Endothelial cell of umbilical vein (primary cell): Measurements from ENCODE around the gene TENT5D. TPM values are rescaled to one million over a fixed set of nuclear protein-coding genes. Genes with fewer than 3 reads are reported as not detected.

Source experiments
- BruUV-seq: library from RNA; stranded (reverse); fragments of 400-500 nt; replicated peaks from 2 replicates; lab custom pipeline; 2021; lab: Mats Ljungman, UMichigan
- CTCF ChIA-PET: fragments of 300-600, 350-600 bp; sonication (Branson Sonifier 250); formaldehyde crosslinking; loops from one replicate; lab custom pipeline; 2021; ENCODE audit warnings: antibody characterized with exemption, inconsistent platforms; lab: Charles Lee
- POLR2A ChIA-PET: fragments of 300-600, 350-600 bp; sonication (Branson Sonifier 250); formaldehyde crosslinking; loops from one replicate; lab custom pipeline; 2021; ENCODE audit warnings: antibody characterized with exemption, inconsistent platforms; lab: Charles Lee
- DNase-seq: peaks from one replicate; pipeline ENCODE4 v3.0.0-alpha.2; 2011; ENCODE audit warnings: low read depth, low spot score
- FAIRE-seq: peaks from 2 replicates; lab custom pipeline; 2011; peaks lifted over from hg19 to GRCh38; lab: Jason Lieb, UNC
- H2AFZ ChIP-seq: 2 replicates; pipeline ENCODE4 v1.6.0; 2012; ENCODE audit warnings: low read depth, low read length, control low read depth, inconsistent platforms
- H3K27ac ChIP-seq: 2 replicates; pipeline ENCODE4 v1.5.1; 2011; ENCODE audit warnings: low read depth, mild to moderate bottlenecking, control low read depth, low read length, moderate library complexity; ENCODE audit not compliant: insufficient read depth
- H3K27me3 ChIP-seq, 2 experiments: 2 replicates each; pipeline versions ENCODE4 v1.6.0 to v1.6.1; 2011; ENCODE audit warnings: low read length in 2 of 2, mixed read lengths in 1 of 2; ENCODE audit not compliant: control insufficient read depth in 2 of 2, insufficient read depth in 2 of 2
- H3K36me3 ChIP-seq, 2 experiments: 2 replicates in 1 of 2; 3 replicates in 1 of 2; pipeline ENCODE4 v1.5.1; 2011; ENCODE audit warnings: low read length in 2 of 2, mild to moderate bottlenecking in 1 of 2, moderate library complexity in 1 of 2; ENCODE audit not compliant: control insufficient read depth in 2 of 2, insufficient read depth in 2 of 2; ENCODE audit errors: extremely low read depth in 1 of 2
- H3K4me1 ChIP-seq: 3 replicates; pipeline ENCODE4 v1.5.1; 2011; ENCODE audit warnings: mild to moderate bottlenecking, low read length; ENCODE audit not compliant: control insufficient read depth, insufficient read depth; ENCODE audit errors: extremely low read depth
- H3K4me2 ChIP-seq: 2 replicates; pipeline ENCODE4 v1.6.1; 2011; ENCODE audit warnings: low read length, control low read depth, mixed read lengths; ENCODE audit not compliant: insufficient read depth
- H3K4me3 ChIP-seq, 3 experiments: fragments of 200-600 bp in 1 of 3; sonication (generic), shearing (Covaris generic) in 1 of 3; replicated peaks in 1 of 3; 2 replicates each; pipeline ENCODE4 v1.5.1; 2011 to 2016; ENCODE audit warnings: control low read depth in 3 of 3, low read length in 3 of 3, mild to moderate bottlenecking in 2 of 3, inconsistent platforms in 1 of 3, low read depth in 1 of 3, moderate library complexity in 1 of 3; ENCODE audit not compliant: insufficient read depth in 1 of 3
- H3K79me2 ChIP-seq: 2 replicates; pipeline ENCODE4 v1.6.0; 2012; ENCODE audit warnings: low read length, inconsistent platforms; ENCODE audit not compliant: control insufficient read depth, insufficient read depth
- H3K9ac ChIP-seq: replicated peaks from 2 replicates; pipeline ENCODE3; 2011; ENCODE audit warnings: low read length, control low read depth; ENCODE audit not compliant: insufficient read depth; ENCODE audit errors: extremely low read depth
- H3K9me1 ChIP-seq: replicated peaks from 3 replicates; pipeline ENCODE4 v1.6.0; 2011; ENCODE audit warnings: mild to moderate bottlenecking, low read length; ENCODE audit not compliant: control insufficient read depth, insufficient read depth; ENCODE audit errors: extremely low read depth
- H3K9me3 ChIP-seq: replicated peaks from 2 replicates; pipeline ENCODE4 v1.5.1; 2012; ENCODE audit warnings: low read length, inconsistent platforms; ENCODE audit not compliant: control insufficient read depth, insufficient read depth
- H4K20me1 ChIP-seq: replicated peaks from 2 replicates; pipeline ENCODE3; 2011; ENCODE audit warnings: mild to moderate bottlenecking, low read length; ENCODE audit not compliant: control insufficient read depth, insufficient read depth; ENCODE audit errors: extremely low read depth
- EZH2 ChIP-seq: IDR thresholded peaks from 2 replicates; pipeline ENCODE4 v1.6.1; 2012; ENCODE audit warnings: borderline replicate concordance, low read depth, mild to moderate bottlenecking, moderate library complexity, low read length, inconsistent platforms; ENCODE audit not compliant: severe bottlenecking
- FOS ChIP-seq: IDR thresholded peaks from 2 replicates; pipeline ENCODE4 v1.6.1; 2011; ENCODE audit warnings: mild to moderate bottlenecking, low read length, moderate library complexity, borderline replicate concordance; ENCODE audit not compliant: insufficient read depth
- GATA2 ChIP-seq: IDR thresholded peaks from 2 replicates; pipeline ENCODE4 v1.7.0; 2011; ENCODE audit warnings: low read depth, mild to moderate bottlenecking, moderate library complexity, mixed read lengths, low read length; ENCODE audit not compliant: insufficient read length, insufficient read depth
- JUN ChIP-seq: IDR thresholded peaks from 2 replicates; pipeline ENCODE4 v1.6.1; 2011; ENCODE audit warnings: borderline replicate concordance, low read depth; ENCODE audit not compliant: insufficient read length, insufficient read depth
- MAX ChIP-seq: IDR thresholded peaks from 2 replicates; pipeline ENCODE4 v1.6.1; 2011; ENCODE audit not compliant: insufficient read depth, insufficient read length
- MYC ChIP-seq: IDR thresholded peaks from one replicate; pipeline ENCODE4 v1.6.1; 2011; ENCODE audit warnings: mild to moderate bottlenecking, low read depth, low read length
- POLR2A ChIP-seq: IDR thresholded peaks from 2 replicates; pipeline ENCODE4 v1.6.1; 2012; ENCODE audit warnings: low read depth, mild to moderate bottlenecking, control low read depth, low read length
- POLR2AphosphoS5 ChIP-seq: IDR thresholded peaks from 2 replicates; pipeline ENCODE4 v1.6.1; 2012; ENCODE audit warnings: low read depth, mild to moderate bottlenecking, control low read depth, low read length, moderate library complexity; ENCODE audit not compliant: insufficient read depth
- dilution Hi-C: fragments of 300-500 bp; cut with MboI; formaldehyde crosslinking; loops from one replicate; pipeline ENCODE4 v1.15.0; 2019; ENCODE audit warnings: low sequenced_read_pairs; ENCODE audit not compliant: extremely low pct_ligation_motif_present
- intact Hi-C: fragments of 100-400 bp; cut with micrococcal nuclease; formaldehyde crosslinking; loops from one replicate; pipeline ENCODE4 v1.10.0; 2022
- polyA plus RNA-seq, 4 experiments: library from polyadenylated mRNA; depleted of rRNA in 3 of 4; stranded (reverse) in 3 of 4; unstranded in 1 of 4; fragments of >200 nt; gene quantifications; 2 replicates each; pipeline versions ENCODE4 v1.2.1 to v1.2.3, GENCODE V29; 2011 to 2012; ENCODE audit warnings: missing spikeins in 1 of 4
- total RNA-seq: library from RNA; stranded (reverse); gene quantifications from 2 replicates; pipeline ENCODE4 v1.2.3, GENCODE V29; 2021
- TF ChIP-seq, protein P1 (sequence below), 2 donors: IDR thresholded peaks; 1 replicate in 1 of 2; 2 replicates in 1 of 2; pipeline ENCODE4 v1.5.1; 2011; ENCODE audit warnings: low read length in 2 of 2, mild to moderate bottlenecking in 2 of 2, moderate library complexity in 2 of 2, control low read depth in 1 of 2, inconsistent platforms in 1 of 2, low read depth in 1 of 2; ENCODE audit not compliant: insufficient read depth in 1 of 2; ENCODE audit errors: extremely low read depth in 1 of 2

Gene TENT5D
- total and polyA plus RNA-seq, 2 donors (not counting 3 experiments of a cell fraction or from before 2014, with no cell fraction given) = not detected

- CTCF ChIA-PET = no interaction called here
- Histone ChIP-seq H3K4me2 (no peak overlapping the region), H3K36me3 (no peaks in the 10 kb centered on the region), H3K27ac (no peak overlapping the region), H3K9ac (no peak overlapping the region), H4K20me1 (no peaks in the 10 kb centered on the region), H2AFZ (no peak overlapping the region), H3K9me3 (no peaks in the 10 kb centered on the region), H3K4me1 (no peaks in the 10 kb centered on the region), H3K79me2 (no peaks in the 10 kb centered on the region), H3K9me1 (no peaks in the 10 kb centered on the region), H3K4me3 (no peak overlapping the region), H3K27me3 (no peaks in the 10 kb centered on the region)
- no peak for FAIRE-seq
- POLR2A ChIA-PET = no interaction called here
- no peak for DNase-seq
- intact Hi-C loops (no loop called here), dilution Hi-C loops (no loop called here)
- no TSS peak for BruUV-seq
- TF ChIP-seq MYC (no peak), GATA2 (no peak), JUN (no peak), FOS (no peak), EZH2 (no peak), POLR2A (no peak), MAX (no peak), POLR2AphosphoS5 (no peak)
- TF ChIP-seq, protein P1, sequence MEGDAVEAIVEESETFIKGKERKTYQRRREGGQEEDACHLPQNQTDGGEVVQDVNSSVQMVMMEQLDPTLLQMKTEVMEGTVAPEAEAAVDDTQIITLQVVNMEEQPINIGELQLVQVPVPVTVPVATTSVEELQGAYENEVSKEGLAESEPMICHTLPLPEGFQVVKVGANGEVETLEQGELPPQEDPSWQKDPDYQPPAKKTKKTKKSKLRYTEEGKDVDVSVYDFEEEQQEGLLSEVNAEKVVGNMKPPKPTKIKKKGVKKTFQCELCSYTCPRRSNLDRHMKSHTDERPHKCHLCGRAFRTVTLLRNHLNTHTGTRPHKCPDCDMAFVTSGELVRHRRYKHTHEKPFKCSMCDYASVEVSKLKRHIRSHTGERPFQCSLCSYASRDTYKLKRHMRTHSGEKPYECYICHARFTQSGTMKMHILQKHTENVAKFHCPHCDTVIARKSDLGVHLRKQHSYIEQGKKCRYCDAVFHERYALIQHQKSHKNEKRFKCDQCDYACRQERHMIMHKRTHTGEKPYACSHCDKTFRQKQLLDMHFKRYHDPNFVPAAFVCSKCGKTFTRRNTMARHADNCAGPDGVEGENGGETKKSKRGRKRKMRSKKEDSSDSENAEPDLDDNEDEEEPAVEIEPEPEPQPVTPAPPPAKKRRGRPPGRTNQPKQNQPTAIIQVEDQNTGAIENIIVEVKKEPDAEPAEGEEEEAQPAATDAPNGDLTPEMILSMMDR (IDR thresholded peaks at IDR 0.05; ENCODE audit: extremely low read depth in 1 of 2, insufficient read depth in 1 of 2, low read depth in 1 of 2, low read length in 2 of 2) = no peak
Measured at GRCh38 chrX:80431505-80431832, 11.2 kb downstream of the TENT5D start.
